ENCODE results near the gene OR2T29.
"Not testable (repeated sequence)": the region's sequence is repeated elsewhere in the genome, so short reads cannot be mapped to it uniquely, and the experiment has no call there.

OR2T29 gene

GRCh38 chr1:248507773-248508172, 54.8 kb downstream of the OR2T29 start, which contains the start of gene OR2G6:
Gene OR2G6, plus strand, starts transcription at chr1:248508073. Its CDS starts 13,574 bp downstream, at chr1:248521647.
- FAIRE-seq = not testable (repeated sequence)

Data from islet of Langerhans (tissue), 1 donor.